ENCODE results near the gene EML6.

Gene EML6

GRCh38 chr2:54758951-54759350 lies 35.5 kb downstream of the EML6 start:
- DNase-seq (ENCODE audit: low read depth), result no peak

GRCh38 chr2:54760310-54760709 lies 36.8 kb downstream of the EML6 start:
- no peak for DNase-seq (ENCODE audit: low read depth)

- DNase-seq (ENCODE audit: low read depth), result no peak
Observed at GRCh38 chr2:54763636-54764291, 40.3 kb downstream of the EML6 start.

- no peak for DNase-seq (ENCODE audit: low read depth)
Observed at GRCh38 chr2:54767921-54768320, 44.5 kb downstream of the EML6 start.

GRCh38 chr2:54768772-54769428 lies 45.4 kb downstream of the EML6 start:
- DNase-seq (ENCODE audit: low read depth), result no peak

- DNase-seq (ENCODE audit: low read depth), result no peak
Observed at GRCh38 chr2:54770211-54770610, 46.7 kb downstream of the EML6 start.

- DNase-seq (ENCODE audit: low read depth), result no peak
Observed at GRCh38 chr2:54770676-54771075, 47.2 kb downstream of the EML6 start.

GRCh38 chr2:54771166-54771885 lies 47.9 kb downstream of the EML6 start:
- DNase-seq (ENCODE audit: low read depth), result no peak

- no peak for DNase-seq (ENCODE audit: low read depth)
Observed at GRCh38 chr2:54772110-54772509, 48.6 kb downstream of the EML6 start.

- DNase-seq (ENCODE audit: low read depth), result no peak
Observed at GRCh38 chr2:54772531-54772930, 49.1 kb downstream of the EML6 start.

GRCh38 chr2:54773233-54773632 lies 49.8 kb downstream of the EML6 start:
- no peak for DNase-seq (ENCODE audit: low read depth)

GRCh38 chr2:54773838-54774237 lies 50.4 kb downstream of the EML6 start:
- DNase-seq (ENCODE audit: low read depth), result no peak

- DNase-seq (ENCODE audit: low read depth), result no peak
Observed at GRCh38 chr2:54775710-54776109, 52.2 kb downstream of the EML6 start.

GRCh38 chr2:54776494-54776893 lies 53.0 kb downstream of the EML6 start:
- DNase-seq (ENCODE audit: low read depth), result no peak

- DNase-seq (ENCODE audit: low read depth), result no peak
Observed at GRCh38 chr2:54783349-54783748, 59.9 kb downstream of the EML6 start.

- no peak for DNase-seq (ENCODE audit: low read depth)
Observed at GRCh38 chr2:54787270-54787669, 63.8 kb downstream of the EML6 start.

- DNase-seq (ENCODE audit: low read depth), result no peak
Observed at GRCh38 chr2:54787755-54788366, 64.4 kb downstream of the EML6 start.

GRCh38 chr2:54789878-54790277 lies 66.4 kb downstream of the EML6 start:
- no peak for DNase-seq (ENCODE audit: low read depth)

- DNase-seq (ENCODE audit: low read depth), result no peak
Observed at GRCh38 chr2:54791831-54792230, 68.4 kb downstream of the EML6 start.

- no peak for DNase-seq (ENCODE audit: low read depth)
Observed at GRCh38 chr2:54797307-54797706, 73.8 kb downstream of the EML6 start.

- no peak for DNase-seq (ENCODE audit: low read depth)
Observed at GRCh38 chr2:54801352-54801751, 77.9 kb downstream of the EML6 start.

- no peak for DNase-seq (ENCODE audit: low read depth)
Observed at GRCh38 chr2:54803783-54804751, 80.6 kb downstream of the EML6 start.
